Nephron (organoid): ENCODE data around the gene ZC3H4.

ENCODE experiments used
- H3K27ac Mint-ChIP-seq, 3 experiments: 2 replicates each; pipeline ENCODE4 v1.8.0; 2020; ENCODE audit warnings: mixed read lengths in 3 of 3, mild to moderate bottlenecking in 2 of 3, moderate library complexity in 1 of 3
- H3K27me3 Mint-ChIP-seq: 2 replicates; pipeline ENCODE4 v1.8.0; 2021; ENCODE audit warnings: low read depth, mild to moderate bottlenecking, moderate library complexity, mixed read lengths
- H3K36me3 Mint-ChIP-seq: 2 replicates; pipeline ENCODE4 v1.8.0; 2020; ENCODE audit warnings: low read depth, mixed read lengths
- H3K4me1 Mint-ChIP-seq: 2 replicates; pipeline ENCODE4 v1.8.0; 2020; ENCODE audit warnings: mixed read lengths
- H3K4me3 Mint-ChIP-seq, 3 experiments: 2 replicates each; pipeline ENCODE4 v1.8.0; 2020; ENCODE audit warnings: mild to moderate bottlenecking in 3 of 3, mixed read lengths in 3 of 3, moderate library complexity in 2 of 3
- H3K9me3 Mint-ChIP-seq: 2 replicates; pipeline ENCODE4 v1.8.0; 2020; ENCODE audit warnings: mixed read lengths
- TF ChIP-seq, protein P1 (sequence below), 3 experiments: fragments of 200-600 bp; sonication (generic); IDR thresholded peaks; one replicate each; pipeline ENCODE4 v1.5.0; 2021; ENCODE audit warnings: antibody characterized with exemption in 3 of 3; ENCODE audit not compliant: unreplicated experiment in 3 of 3

ZC3H4 gene

DNA sequence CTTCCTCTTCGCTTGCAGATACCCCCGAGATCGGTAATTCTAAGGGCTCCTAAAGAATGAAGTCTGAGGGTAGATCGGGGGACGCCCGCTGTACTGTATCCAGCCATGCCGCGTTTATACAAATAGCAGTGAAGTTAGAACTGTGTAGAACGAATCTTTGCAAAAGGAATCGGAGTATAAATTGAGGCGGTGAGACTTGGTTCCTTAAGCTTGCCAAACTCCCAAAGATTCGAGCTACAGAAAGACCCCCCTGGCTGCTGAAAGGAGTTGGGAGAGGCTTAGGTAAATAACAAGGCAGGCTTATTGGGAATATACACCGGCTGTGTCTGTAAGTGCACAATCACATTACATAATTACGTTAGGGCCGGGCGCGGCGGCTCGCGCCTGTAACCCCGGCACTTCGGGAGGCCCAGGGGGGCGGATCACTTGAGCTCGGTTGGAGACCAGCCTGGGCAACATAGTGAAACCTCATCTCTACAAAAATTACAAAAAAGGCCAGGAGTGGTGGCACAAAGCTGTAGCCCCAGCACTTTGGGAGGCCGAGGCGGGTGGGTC, 77.4 kb downstream of the ZC3H4 start:
- peak overlapping the region; percentile 50 to 60 (median 53) for H3K27ac Mint-ChIP-seq
- H3K4me3 Mint-ChIP-seq: peak overlapping the region; percentile 84 to 94 (median 88)
- peaks cover 19% of the 10 kb centered on the region for H3K27me3 Mint-ChIP-seq
- no peaks in the 10 kb centered on the region for H3K36me3 Mint-ChIP-seq
- peaks cover 15% of the 10 kb centered on the region for H3K4me1 Mint-ChIP-seq
- TF ChIP-seq, protein P1, sequence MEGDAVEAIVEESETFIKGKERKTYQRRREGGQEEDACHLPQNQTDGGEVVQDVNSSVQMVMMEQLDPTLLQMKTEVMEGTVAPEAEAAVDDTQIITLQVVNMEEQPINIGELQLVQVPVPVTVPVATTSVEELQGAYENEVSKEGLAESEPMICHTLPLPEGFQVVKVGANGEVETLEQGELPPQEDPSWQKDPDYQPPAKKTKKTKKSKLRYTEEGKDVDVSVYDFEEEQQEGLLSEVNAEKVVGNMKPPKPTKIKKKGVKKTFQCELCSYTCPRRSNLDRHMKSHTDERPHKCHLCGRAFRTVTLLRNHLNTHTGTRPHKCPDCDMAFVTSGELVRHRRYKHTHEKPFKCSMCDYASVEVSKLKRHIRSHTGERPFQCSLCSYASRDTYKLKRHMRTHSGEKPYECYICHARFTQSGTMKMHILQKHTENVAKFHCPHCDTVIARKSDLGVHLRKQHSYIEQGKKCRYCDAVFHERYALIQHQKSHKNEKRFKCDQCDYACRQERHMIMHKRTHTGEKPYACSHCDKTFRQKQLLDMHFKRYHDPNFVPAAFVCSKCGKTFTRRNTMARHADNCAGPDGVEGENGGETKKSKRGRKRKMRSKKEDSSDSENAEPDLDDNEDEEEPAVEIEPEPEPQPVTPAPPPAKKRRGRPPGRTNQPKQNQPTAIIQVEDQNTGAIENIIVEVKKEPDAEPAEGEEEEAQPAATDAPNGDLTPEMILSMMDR (IDR thresholded peaks at IDR 0.05; ENCODE audit: unreplicated experiment in 3 of 3): peak in 1 of 3 experiments; percentile 11
- H3K9me3 Mint-ChIP-seq: no peaks in the 10 kb centered on the region

DNA sequence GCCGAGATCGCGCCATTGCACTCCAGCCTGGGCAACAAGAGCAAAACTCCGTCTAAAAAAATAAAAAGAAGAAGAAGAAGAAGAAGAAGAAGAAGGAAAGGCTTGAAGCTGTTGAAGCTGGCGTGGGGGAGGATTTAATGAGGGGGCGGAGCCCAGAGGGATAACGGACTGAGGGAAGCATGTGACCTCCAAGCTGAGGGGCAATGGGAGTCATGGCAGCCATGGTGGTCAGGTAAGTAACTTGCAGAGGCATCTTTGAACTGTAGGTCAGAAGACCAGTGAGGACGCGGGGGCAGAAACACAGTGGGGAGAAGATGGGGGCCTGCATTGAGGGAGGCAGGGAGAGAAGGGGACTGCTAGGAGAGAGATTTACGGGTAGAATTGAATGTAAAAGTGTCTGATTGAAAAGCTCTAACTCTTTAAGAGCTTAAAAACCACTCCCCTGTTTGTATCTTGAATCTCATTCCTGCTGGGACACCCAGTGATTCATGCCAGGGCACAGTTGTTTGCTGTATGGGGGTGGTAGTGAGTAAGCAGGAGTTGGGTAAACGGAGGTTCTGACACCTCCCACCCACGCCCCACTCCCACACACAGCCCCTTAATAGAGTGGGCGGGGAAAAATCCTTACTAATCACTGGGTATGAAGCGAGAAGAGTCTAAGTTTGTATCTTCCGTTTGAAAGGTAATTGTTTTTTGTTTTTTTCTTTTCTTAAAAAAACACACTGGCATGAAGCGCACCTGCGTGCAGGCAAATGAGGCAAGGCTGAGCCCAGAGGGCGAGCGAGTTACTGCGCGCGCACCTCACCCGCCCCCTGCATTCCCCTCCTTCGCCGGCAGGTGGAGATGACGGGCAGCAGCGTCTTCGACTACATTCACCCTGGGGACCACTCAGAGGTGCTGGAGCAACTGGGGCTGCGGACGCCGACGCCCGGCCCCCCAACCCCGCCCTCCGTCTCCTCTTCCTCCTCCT, 78.2 kb downstream of the ZC3H4 start:
- TF ChIP-seq, protein P1 (IDR thresholded peaks at IDR 0.05; ENCODE audit: unreplicated experiment in 3 of 3): peak; percentile 94 to 99 (median 98)
- Mint-ChIP-seq H3K27me3 (peaks cover 25% of the 10 kb centered on the region), H3K4me3 (peak overlapping the region; percentile 84 to 94 (median 88)), H3K27ac (peak overlapping the region; percentile 50 to 60 (median 53)), H3K4me1 (peaks cover 15% of the 10 kb centered on the region), H3K9me3 (no peaks in the 10 kb centered on the region), H3K36me3 (no peaks in the 10 kb centered on the region)

DNA sequence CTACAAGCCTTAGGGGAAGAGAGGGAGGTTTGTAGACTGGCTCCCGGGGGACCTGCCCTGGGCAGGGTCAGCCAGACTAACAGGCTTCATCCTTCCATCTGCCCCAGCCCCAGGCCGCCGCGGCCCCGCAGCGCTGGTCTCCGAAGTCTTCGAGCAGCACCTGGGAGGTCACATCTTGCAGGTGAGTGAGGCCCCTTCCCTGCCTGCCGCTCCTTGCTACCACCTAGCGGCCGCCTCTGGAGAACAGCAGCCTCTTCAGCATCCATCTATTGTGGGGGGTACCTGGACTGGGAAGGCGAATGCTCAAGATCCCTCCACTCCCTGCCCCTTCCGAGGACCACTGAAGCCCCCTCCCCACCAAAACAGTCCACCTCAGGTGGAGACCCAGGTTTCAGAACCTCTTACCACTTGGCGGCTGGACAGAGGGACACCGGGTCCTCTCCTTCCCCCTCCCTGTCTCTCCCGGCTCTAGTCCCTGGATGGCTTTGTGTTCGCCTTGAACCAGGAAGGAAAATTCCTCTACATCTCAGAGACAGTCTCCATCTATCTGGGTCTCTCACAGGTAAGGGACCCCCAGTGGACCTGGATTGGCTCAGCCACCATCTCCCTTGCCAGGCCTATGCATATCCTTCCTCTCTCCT, 81.3 kb downstream of the ZC3H4 start:
- TF ChIP-seq, protein P1 (IDR thresholded peaks at IDR 0.05; ENCODE audit: unreplicated experiment in 3 of 3): peak; percentile 67 to 72 (median 72)
- Mint-ChIP-seq H3K27me3 (peaks cover 56% of the 10 kb centered on the region), H3K9me3 (no peaks in the 10 kb centered on the region), H3K4me3 (no peak overlapping the region), H3K4me1 (peaks cover 15% of the 10 kb centered on the region), H3K36me3 (no peaks in the 10 kb centered on the region), H3K27ac (no peak overlapping the region)

DNA sequence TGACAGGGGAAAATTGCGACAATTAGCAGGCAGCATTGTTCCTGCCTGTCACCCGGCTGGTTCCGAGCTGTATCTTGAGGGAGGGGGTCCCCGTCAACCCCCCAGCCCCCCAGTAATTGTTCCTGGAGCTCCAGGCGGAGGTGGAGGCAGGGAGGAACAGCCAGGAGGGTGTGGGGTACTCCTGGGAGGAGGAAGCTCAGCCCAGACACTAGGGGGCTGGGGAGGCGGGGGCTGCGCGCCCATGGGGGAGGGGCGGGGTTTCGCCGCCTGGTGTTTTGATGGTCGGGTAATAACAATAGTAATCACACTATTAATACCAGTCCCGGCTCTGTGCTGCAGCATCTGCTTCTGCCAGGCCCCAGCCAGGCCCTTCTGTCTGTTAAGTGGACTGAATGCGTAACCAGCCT, 85.4 kb downstream of the ZC3H4 start:
- TF ChIP-seq, protein P1 (IDR thresholded peaks at IDR 0.05; ENCODE audit: unreplicated experiment in 3 of 3): no peak
- Mint-ChIP-seq H3K27me3 (peaks cover 94% of the 10 kb centered on the region), H3K4me1 (no peaks in the 10 kb centered on the region), H3K36me3 (no peaks in the 10 kb centered on the region), H3K27ac (no peak overlapping the region), H3K9me3 (no peaks in the 10 kb centered on the region), H3K4me3 (no peak overlapping the region)

- no peak overlapping the region for H3K27ac Mint-ChIP-seq
- no peak overlapping the region for H3K4me3 Mint-ChIP-seq
- no peaks in the 10 kb centered on the region for H3K9me3 Mint-ChIP-seq
- TF ChIP-seq, protein P1 (IDR thresholded peaks at IDR 0.05; ENCODE audit: unreplicated experiment in 3 of 3): no peak
- H3K36me3 Mint-ChIP-seq: no peaks in the 10 kb centered on the region
- H3K27me3 Mint-ChIP-seq: peaks cover 98% of the 10 kb centered on the region
- no peaks in the 10 kb centered on the region for H3K4me1 Mint-ChIP-seq
Measured at GRCh38 chr19:47027586-47028088, 85.9 kb downstream of the ZC3H4 start.
